ENCODE data around the gene MVB12B. TPM values are rescaled to one million over a fixed set of nuclear protein-coding genes. Genes with fewer than 3 reads are reported as not detected.

MVB12B gene
- total RNA-seq, 1 experiment from 2014 or later = 5.8 TPM

DNA sequence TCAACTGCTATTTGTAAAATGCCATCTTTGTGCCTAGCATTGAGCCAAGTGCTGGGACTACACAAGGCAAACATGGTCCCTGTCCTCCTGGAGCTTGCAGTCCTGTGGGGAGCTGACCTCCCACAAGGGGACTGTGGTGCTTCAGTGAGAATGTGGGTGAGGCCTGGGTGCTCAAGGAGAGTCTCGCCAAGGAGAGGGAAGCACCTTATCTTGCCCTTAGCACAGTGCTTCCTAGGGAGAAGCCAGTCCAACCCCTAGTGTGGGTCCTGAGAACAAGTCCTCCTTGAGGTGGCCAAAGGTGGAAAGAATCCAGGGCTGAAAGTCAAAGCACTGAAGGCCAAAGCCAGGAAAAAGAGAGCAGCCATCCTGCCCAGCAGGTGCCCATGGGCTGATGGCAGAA is 31.1 kb upstream of the MVB12B start:
- DNase-seq = no peak
- H3K79me2 ChIP-seq (ENCODE audit: insufficient read depth, low read length) = no peaks in the 10 kb centered on the region
- no peak overlapping the region for H4K5ac ChIP-seq (ENCODE audit: insufficient read length, low read depth, low read length)
- H4K20me1 ChIP-seq (ENCODE audit: control insufficient read depth, insufficient read depth, insufficient read length) = no peaks in the 10 kb centered on the region
- H3K9me3 ChIP-seq (ENCODE audit: control insufficient read depth, low read depth, low read length) = no peaks in the 10 kb centered on the region
- H3K27me3 ChIP-seq (ENCODE audit: insufficient read depth, low read length) = no peaks in the 10 kb centered on the region
- no peak overlapping the region for H3K23ac ChIP-seq (ENCODE audit: insufficient read length, low read depth, low read length)
- no peak overlapping the region for H3K27ac ChIP-seq (ENCODE audit: insufficient read length, low read depth, low read length)
- H3K9me3 Mint-ChIP-seq = no peaks in the 10 kb centered on the region; a peak in 1 of 5 replicates
- no peak overlapping the region for H2BK20ac ChIP-seq (ENCODE audit: low read depth, low read length, poor library complexity, severe bottlenecking)
- no peak overlapping the region for H2BK120ac ChIP-seq (ENCODE audit: low read depth, low read length, poor library complexity, severe bottlenecking)
- no CpG with 5 or more reads among the region's 1 CpG for WGBS (ENCODE audit: extremely low coverage, insufficient read length, low lambda C conversion rate)
- no peak overlapping the region for H3K56ac ChIP-seq (ENCODE audit: insufficient read length, low read depth, low read length)
- no peak overlapping the region for H3K4me2 ChIP-seq (ENCODE audit: insufficient read depth, insufficient read length, low read length)
- no peak overlapping the region for H3K9ac ChIP-seq (ENCODE audit: extremely low read depth, insufficient read length, low read length)
- no peak overlapping the region for H3K4ac ChIP-seq (ENCODE audit: low read depth, low read length)
- TF ChIP-seq, protein P1, sequence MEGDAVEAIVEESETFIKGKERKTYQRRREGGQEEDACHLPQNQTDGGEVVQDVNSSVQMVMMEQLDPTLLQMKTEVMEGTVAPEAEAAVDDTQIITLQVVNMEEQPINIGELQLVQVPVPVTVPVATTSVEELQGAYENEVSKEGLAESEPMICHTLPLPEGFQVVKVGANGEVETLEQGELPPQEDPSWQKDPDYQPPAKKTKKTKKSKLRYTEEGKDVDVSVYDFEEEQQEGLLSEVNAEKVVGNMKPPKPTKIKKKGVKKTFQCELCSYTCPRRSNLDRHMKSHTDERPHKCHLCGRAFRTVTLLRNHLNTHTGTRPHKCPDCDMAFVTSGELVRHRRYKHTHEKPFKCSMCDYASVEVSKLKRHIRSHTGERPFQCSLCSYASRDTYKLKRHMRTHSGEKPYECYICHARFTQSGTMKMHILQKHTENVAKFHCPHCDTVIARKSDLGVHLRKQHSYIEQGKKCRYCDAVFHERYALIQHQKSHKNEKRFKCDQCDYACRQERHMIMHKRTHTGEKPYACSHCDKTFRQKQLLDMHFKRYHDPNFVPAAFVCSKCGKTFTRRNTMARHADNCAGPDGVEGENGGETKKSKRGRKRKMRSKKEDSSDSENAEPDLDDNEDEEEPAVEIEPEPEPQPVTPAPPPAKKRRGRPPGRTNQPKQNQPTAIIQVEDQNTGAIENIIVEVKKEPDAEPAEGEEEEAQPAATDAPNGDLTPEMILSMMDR (conservative IDR thresholded peaks at IDR 0.05) = no peak
- H3K79me1 ChIP-seq (ENCODE audit: insufficient read depth, low read depth, low read length, poor library complexity, severe bottlenecking) = no peaks in the 10 kb centered on the region
- H3T11ph ChIP-seq (ENCODE audit: low read length) = no peak overlapping the region
- no peak overlapping the region for H4K91ac ChIP-seq (ENCODE audit: insufficient read length, low read depth, low read length)
- peaks cover 1% of the 10 kb centered on the region for H3K27me3 Mint-ChIP-seq (ENCODE audit: low read depth)
- H2AFZ ChIP-seq (ENCODE audit: low read length) = no peak overlapping the region
- H3K14ac ChIP-seq (ENCODE audit: insufficient read depth, low read length) = no peak overlapping the region
- no peaks in the 10 kb centered on the region for H3K36me3 Mint-ChIP-seq (ENCODE audit: insufficient read depth in 1 of 3, low read depth in 3 of 3)
- no peaks in the 10 kb centered on the region for H3K4me1 ChIP-seq (ENCODE audit: insufficient read depth, low read length)
- peak overlapping the region in 1 of 3 experiments; percentile 56; a peak in 1 of 7 replicates for H3K27ac Mint-ChIP-seq
- H4K8ac ChIP-seq (replicated peaks; ENCODE audit: insufficient read length, low read depth, low read length) = no peak overlapping the region
- no peak overlapping the region for H2BK12ac ChIP-seq (ENCODE audit: insufficient read length, low read depth, low read length)
- no peak overlapping the region for H3K18ac ChIP-seq (ENCODE audit: insufficient read length, low read depth, low read length)
- no peak overlapping the region for H2BK5ac ChIP-seq (ENCODE audit: insufficient read length, low read length)
- H2BK15ac ChIP-seq (ENCODE audit: low read depth, low read length) = no peak overlapping the region
- no peaks in the 10 kb centered on the region for H3K23me2 ChIP-seq (ENCODE audit: insufficient read length, low read depth, low read length, poor library complexity, severe bottlenecking)
- H2AK5ac ChIP-seq (ENCODE audit: insufficient read length, low read length) = no peak overlapping the region
- no peak overlapping the region for H3K4me3 Mint-ChIP-seq
- H3K4me1 Mint-ChIP-seq = peaks cover 0 to 2% of the 10 kb centered on the region in 2 experiments; a peak in 1 of 4 replicates
